Stromal cell of bone marrow (primary cell): ENCODE measurements around the gene DMKN.
"Not testable (repeated sequence)": the region's sequence is repeated elsewhere in the genome, so short reads cannot be mapped to it uniquely, and the experiment has no call there.

Experiments used
- DNase-seq: peaks from one replicate; pipeline ENCODE4 v3.0.0-alpha.2; 2012; ENCODE audit warnings: low read depth

Gene DMKN

GRCh38 chr19:35497406-35497805 lies 16.0 kb downstream of the DMKN start:
- DNase-seq: no peak

DNA sequence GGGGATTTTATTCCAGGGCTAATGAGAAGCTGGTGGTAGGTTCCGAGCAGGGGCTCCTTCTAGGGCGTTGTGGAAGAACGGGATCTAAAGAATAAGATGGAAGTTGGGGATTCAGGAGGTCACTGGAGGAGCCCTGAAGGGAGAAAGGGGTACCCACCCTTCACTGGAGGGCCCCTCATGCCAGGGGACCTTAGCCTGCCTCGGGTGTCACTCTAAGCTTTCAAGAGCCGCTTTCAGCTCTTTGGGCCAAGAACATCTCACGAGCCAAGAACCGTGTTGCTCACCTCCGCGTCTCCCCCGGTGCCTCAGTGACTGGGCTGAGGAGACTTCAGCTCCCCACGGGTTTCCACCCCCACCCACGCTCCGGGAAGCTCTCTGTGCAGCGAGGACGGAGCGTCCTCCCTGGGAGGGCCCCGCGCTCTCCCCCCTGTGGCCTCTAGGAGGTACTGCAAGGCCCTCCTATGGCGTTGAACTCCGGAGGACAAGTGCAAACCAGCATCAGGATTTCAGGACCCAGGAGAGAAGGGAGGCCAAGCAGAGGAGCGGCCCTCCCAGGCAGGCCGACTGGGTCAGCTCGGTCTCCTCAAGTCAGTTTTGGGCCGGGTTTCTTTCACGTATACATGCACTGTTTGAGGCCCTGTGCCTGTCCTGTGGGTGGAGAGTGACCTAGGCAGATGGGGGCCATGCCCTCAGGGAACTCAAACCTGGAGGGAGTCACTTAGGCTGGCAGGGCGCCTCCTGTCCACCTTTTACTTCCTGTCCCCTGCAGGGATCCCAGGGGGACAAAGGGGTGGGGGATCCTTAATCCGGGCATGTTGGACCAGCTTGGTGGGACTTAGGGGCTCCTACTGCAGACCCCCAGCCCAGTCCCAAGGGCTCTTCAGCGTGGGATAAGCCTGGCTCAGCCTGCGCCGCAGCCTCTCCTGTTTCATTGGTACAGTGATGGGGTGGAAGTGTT lies 18.1 kb downstream of the DMKN start:
- peak; percentile 29 for DNase-seq

GRCh38 chr19:35493971-35494370 lies 19.5 kb downstream of the DMKN start:
- DNase-seq: no peak

- DNase-seq: no peak
Observed at GRCh38 chr19:35491836-35492360, 21.6 kb downstream of the DMKN start.

DNA sequence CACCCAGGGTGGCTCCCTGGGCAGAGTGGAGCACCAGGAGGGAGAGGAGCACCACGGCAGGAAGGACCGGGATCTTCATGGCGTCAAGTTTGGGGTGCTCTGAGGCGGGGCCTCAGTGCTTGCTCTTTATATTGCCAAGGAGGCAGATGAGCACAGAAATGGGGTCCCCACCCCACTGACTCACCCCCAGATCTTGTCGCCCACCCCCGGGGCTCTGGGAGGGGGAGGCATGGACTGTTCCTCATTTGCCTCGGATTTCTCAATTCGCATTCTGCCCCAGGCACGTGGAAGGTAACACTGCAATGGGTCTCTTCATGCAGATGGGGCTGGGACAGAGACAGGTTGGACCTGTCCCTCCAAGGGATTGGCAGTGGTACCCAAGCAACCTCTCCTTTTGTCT lies 23.1 kb downstream of the DMKN start, which contains the start of gene KRTDAP:
TSS of gene KRTDAP (minus strand) at position 101 of the 400 bp plus-strand sequence. CDS start at position 79, 22 bp downstream.
- no peak for DNase-seq

- no peak for DNase-seq
Observed at GRCh38 chr19:35488677-35489076, 24.8 kb downstream of the DMKN start.

DNA sequence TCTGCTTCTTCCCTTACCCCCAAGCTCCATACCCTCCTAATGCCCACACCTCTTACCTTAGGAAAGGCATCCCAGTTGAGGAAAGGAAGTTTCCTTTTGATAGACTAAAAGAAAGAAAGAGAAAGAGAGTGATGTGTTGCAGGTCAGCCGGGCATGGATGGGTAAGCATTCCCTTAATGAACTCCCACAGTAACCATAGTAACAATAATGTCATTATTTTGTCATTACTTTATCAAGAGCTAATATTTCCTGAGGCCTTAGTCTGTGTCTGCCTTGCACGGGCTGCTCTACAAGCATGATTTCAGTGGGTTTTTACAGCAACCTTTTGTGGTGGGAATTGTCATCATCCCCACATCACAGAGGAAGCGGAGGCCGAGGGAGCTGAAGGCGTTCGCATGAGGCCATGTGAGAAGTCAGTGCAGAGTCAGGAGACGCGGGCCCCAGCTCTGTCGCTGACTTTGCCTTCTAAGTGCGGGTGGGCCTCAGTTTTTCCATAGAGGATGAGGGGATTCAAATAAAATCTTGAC lies 25.7 kb downstream of the DMKN start:
- DNase-seq: no peak

- DNase-seq: no peak
Observed at GRCh38 chr19:35486268-35486708, 27.2 kb downstream of the DMKN start.

DNA sequence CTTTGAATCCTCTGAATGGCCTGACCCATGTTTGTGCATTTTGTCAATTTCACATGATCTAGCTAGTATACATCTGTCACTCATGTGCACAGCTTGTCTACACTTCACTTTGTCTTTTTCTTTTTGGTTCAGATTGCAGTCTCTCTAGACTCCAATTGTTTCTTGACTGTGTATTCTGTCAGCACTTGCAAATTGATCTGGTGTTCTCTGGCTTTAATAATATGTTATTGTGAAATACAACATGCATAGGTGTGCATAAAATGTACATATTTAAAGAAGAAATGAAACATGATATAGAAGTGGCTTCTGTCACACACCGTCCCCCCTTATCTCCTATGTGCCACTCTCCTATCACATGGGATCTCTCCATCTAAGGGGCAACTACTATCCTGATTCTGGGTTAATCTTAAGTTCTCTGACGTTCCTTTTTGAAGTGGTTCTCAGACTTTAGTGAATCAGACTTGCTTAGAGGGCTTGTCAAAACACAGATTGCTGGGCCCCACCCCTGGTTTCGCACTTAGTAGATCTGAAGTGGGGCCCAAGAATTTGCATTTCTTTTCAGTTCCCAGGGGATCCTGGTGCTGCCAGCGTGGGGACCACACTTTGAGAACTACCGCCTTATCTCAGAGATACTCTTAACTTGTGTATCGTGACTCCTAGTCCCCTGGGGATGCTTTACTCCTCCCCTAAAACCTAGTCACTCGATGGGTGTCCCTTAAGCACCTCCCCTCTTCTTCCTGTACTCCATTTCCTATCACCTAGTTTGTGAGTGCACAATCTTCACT lies 29.0 kb downstream of the DMKN start:
- no peak for DNase-seq

DNA sequence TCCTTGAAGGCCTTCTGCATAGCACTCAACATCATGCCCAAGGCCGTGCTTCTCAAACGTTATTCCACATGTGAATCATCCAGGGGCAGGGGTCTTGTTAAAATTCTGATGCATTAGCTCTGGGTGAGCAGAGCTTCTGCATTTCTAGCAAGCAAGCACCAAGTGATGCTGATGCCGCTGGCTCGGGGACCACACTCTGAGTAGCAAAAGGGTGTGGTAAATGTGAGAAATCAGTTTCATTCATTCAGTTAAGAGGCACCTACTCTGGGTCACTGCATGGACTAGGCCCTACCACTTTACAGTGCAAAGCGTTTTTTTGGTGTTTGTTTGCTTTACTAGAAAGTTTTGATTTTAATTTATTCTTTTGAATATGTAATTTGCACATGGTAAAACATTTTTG lies 30.4 kb downstream of the DMKN start:
- DNase-seq: no peak

DNA sequence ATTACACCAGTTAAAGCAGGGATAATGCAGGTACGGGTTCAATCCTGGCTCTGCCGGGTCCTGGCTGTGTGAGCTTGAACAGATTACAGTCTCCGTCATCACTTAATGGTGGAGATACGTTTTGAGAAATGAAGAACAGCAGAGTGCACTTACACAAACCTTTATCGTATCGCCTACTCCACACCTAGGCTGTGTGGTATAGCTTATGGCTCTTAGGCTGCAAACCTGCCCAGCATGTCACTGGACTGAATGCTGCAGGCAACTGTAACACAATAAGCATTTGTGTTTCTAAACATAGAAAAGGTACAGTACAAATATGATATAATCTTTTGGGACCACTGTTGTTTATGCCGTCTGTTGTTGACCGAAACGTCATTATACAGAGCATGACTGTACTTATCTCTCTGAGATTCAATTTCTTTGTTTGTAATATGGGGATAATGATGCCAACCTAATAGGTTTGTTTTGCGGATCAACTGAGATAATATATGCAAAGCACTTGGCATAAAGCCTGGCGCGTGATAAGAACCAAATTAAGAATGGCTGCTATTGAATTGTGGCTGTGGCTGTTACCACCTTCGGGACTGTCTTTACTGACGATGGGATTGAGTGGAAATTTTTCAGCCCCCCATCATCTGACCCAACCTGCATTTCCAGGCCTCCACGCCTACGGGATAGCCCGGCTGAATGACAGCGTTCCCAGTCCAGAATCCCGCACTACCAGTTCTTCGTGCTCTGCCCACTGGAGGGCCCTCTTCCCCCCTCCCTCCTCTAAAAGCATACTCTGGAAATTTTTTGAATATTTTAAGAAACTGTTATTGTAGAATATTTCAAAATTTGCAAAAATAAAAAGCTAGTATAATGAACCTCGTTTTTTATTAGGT lies 34.4 kb downstream of the DMKN start:
- no peak for DNase-seq

GRCh38 chr19:35476149-35476548 lies 37.3 kb downstream of the DMKN start:
- no peak for DNase-seq

GRCh38 chr19:35474594-35474993 lies 38.9 kb downstream of the DMKN start:
- not testable (repeated sequence) for DNase-seq

DNA sequence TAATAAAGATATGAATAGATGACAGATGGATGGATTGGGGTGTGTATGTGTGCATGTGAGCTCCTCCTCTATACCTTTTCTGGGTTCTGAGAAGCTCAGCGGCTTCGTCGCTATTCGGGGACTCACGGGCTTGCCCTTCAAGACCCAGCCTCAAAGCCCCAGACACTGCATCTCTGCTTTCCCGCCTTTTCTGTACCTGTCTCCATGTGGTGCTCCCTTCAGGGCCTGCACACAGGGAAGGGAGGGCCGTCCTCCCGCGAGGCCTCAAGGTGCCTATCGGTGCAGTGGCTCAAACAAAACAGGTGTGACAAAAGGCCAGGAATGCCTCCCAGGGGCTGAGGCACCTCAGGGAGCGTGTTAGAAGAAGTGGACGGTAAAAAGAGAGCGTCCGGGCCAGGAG lies 39.3 kb downstream of the DMKN start:
- no peak for DNase-seq

DNA sequence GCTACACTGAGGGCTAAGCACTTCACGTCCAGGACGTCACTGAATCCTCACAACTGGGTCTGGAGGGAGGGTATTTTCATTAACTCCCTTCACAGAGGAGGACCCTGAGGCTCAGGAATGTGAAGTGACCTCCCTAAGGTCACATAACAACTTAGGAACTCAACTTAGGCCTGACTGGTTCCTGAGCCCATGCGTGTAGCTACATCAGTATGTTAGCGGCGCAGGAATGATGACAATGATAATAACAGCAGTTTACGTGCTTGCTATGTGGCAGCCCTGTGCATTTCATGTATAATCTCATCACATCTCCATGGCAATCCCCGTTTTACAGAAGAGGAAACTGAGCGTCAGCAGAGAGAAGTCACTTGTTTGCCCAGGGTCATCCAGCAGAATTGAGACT lies 41.5 kb downstream of the DMKN start:
- no peak for DNase-seq

GRCh38 chr19:35471075-35471474 lies 42.4 kb downstream of the DMKN start:
- not testable (repeated sequence) for DNase-seq

GRCh38 chr19:35470128-35470527 lies 43.3 kb downstream of the DMKN start:
- DNase-seq: no peak

DNA sequence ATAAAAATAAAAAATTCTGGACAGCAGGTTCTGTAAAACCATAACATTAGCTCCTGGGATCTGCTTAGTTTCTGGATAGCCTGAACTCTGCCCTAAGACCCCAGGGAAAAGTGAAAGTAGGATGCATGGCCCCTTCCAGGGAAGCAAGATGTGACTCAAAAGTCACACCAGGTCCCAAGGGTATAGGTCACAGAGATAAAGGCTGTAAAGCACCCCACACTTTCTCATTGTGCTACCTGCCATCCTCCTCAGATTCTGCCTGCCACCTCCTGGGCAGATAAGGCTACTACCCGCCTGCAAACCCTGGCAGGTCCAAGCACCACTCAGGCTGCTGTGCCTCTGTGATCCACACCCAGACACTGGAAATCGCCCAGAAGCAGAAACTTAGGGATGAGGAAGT lies 44.8 kb downstream of the DMKN start:
- peak; percentile 2 for DNase-seq

DNA sequence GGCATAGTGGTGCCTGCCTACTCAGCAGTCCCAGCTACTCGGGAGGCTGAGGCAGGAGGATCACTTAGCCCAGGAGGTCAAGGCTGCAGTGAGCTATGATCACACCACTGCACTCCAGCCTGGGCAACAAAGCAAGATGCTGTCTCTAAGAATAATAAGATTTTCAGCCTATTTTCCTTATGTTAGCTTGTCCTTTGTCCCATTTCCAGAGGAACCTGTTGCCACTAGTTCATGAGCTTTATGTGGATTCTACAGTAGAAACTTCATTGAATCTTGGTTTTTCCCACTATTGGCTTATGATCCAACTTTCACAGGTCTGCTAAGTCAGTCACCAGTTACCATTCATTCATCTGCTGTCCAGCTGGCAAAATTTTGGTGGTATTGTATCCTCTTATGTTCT lies 47.2 kb downstream of the DMKN start:
- no peak for DNase-seq

DNA sequence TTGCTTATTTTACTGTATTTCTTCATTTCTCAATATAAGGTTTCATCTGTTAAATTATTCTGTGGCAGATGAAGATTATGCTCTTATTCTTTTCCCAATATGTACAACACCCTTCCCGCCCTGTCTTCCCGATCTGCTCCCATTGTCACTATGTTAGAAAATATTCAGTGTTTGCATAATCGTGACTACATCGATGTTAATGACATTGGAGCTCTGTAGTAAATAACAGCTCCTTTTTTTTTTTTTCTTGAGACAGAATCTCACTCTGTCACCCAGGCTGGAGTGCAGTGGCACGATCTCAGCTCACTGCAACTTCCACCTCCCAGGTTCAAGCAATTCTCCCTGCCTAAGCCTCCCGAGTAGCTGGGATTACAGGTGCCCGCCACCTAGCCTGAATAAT lies 50.5 kb downstream of the DMKN start:
- not testable (repeated sequence) for DNase-seq

DNA sequence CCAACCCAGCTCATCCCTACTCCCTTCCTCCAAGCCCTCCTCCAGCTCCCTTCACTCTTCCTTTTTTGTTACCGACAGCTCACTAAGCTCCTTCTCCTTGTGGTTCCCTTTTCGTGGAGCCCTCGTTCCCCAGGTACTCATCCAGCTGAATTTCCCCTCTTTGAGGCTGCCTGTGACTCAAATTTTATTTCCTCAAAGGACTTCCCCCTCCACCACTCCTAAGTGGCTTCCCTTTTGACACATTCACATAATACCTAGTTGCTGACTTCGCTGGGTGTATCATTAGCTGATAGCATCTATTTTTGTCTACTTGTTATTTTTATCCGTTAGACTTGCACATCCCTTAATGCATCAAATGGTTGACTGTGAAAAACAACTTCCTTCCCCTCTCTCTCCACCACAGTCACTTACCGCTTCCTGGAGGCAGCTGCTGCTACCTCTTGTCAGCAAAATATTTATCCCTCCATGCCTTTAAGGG lies 50.9 kb downstream of the DMKN start:
- DNase-seq: no peak
